NCI-H2227 (cell line): ENCODE results near the gene TRIM46.
A peak's percentile ranks its signal among the peaks of the same experiment; 100 is the strongest.

Experiments
- DNase-seq: peaks from one replicate; lab custom pipeline; 2025; ENCODE audit not compliant: unreplicated experiment; lab: John Stamatoyannopoulos, UW

The TRIM46 gene

GRCh38 chr1:155173478-155174323 is at the start of gene TRIM46:
TRIM46 (plus strand) TSS chr1:155173849; CDS start chr1:155173967, 118 bp downstream.
- peak; percentile 90 for DNase-seq

- no peak for DNase-seq
These were observed 48.9 kb upstream of the TRIM46 start for GRCh38 chr1:155124503-155125463.

GRCh38 chr1:155125511-155125945 is 48.1 kb upstream of the TRIM46 start:
- DNase-seq = no peak

GRCh38 chr1:155125946-155126555 is 47.6 kb upstream of the TRIM46 start:
- DNase-seq = peak; percentile 77

- DNase-seq = peak; percentile 73
These were observed 47.0 kb upstream of the TRIM46 start for GRCh38 chr1:155126556-155127104.

- peak; percentile 75 for DNase-seq
These were observed 46.3 kb upstream of the TRIM46 start, which contains the start of gene EFNA1 for GRCh38 chr1:155127105-155127966. EFNA1 (plus strand) TSS chr1:155127876; CDS start chr1:155127978, 102 bp downstream.

GRCh38 chr1:155127967-155128754 is 45.5 kb upstream of the TRIM46 start:
- DNase-seq = no peak

- DNase-seq = no peak
These were observed 44.7 kb upstream of the TRIM46 start for GRCh38 chr1:155128755-155129473.

GRCh38 chr1:155130272-155131006 is 43.2 kb upstream of the TRIM46 start:
- peak; percentile 36 for DNase-seq

- no peak for DNase-seq
These were observed 42.4 kb upstream of the TRIM46 start for GRCh38 chr1:155131285-155131684.

GRCh38 chr1:155131856-155132255 is 41.8 kb upstream of the TRIM46 start:
- DNase-seq = no peak

- DNase-seq = no peak
These were observed 39.8 kb upstream of the TRIM46 start for GRCh38 chr1:155133799-155134281.

- DNase-seq = no peak
These were observed 39.3 kb upstream of the TRIM46 start for GRCh38 chr1:155134322-155134721.

GRCh38 chr1:155134880-155135414 is 38.7 kb upstream of the TRIM46 start:
- peak; percentile 77 for DNase-seq

GRCh38 chr1:155135415-155136028 is 38.1 kb upstream of the TRIM46 start, which contains the start of gene SLC50A1:
SLC50A1 (plus strand) TSS chr1:155135852; CDS start chr1:155135912, 60 bp downstream.
- peak; percentile 98 for DNase-seq

- DNase-seq = no peak
These were observed 36.9 kb upstream of the TRIM46 start for GRCh38 chr1:155136748-155137147.
